T-helper 17 cell (primary cell): ENCODE data around the gene AOC3. TPM values are rescaled to one million over a fixed set of nuclear protein-coding genes. Genes with fewer than 3 reads are reported as not detected.
"Not testable (repeated sequence)": the region's sequence is repeated elsewhere in the genome, so short reads cannot be mapped to it uniquely, and the experiment has no call there.

Experiments
- ATAC-seq: fragments of 150-1000 bp; cut with Tn5 transposase; 2 replicates; pipeline ENCODE4 v1.10.0; 2021; ENCODE audit warnings: mild to moderate bottlenecking, moderate library complexity
- DNase-seq, 3 donors: peaks; one replicate each; pipeline versions ENCODE4 v3.0.0 to v3.0.0-alpha.2; 2020 to 2021
- H3K9me3 ChIP-seq: one replicate; pipeline ENCODE4 v1.7.0; 2013; ENCODE audit warnings: low read length, mild to moderate bottlenecking; ENCODE audit not compliant: control insufficient read depth, poor library complexity, severe bottlenecking
- H3K27ac Mint-ChIP-seq: one replicate; pipeline ENCODE4 v1.8.0; 2022; ENCODE audit warnings: mild to moderate bottlenecking, moderate library complexity, mixed read lengths
- H3K27me3 Mint-ChIP-seq: one replicate; pipeline ENCODE4 v1.8.0; 2022; ENCODE audit warnings: mixed read lengths
- H3K36me3 Mint-ChIP-seq: one replicate; pipeline ENCODE4 v1.8.0; 2022; ENCODE audit warnings: low read depth, mixed read lengths
- H3K4me1 Mint-ChIP-seq: one replicate; pipeline ENCODE4 v1.8.0; 2022; ENCODE audit warnings: mild to moderate bottlenecking, mixed read lengths
- H3K4me3 Mint-ChIP-seq: one replicate; pipeline ENCODE4 v1.8.0; 2022; ENCODE audit warnings: mild to moderate bottlenecking, moderate library complexity, mixed read lengths
- total RNA-seq, 4 donors: library from RNA in 2 of 4; stranded (reverse) in 2 of 4; gene quantifications; one replicate each; pipeline ENCODE4 v1.2.3 and lab custom pipeline; 2022 to 2026

Gene AOC3
- total RNA-seq, 2 donors from 2014 or later: 1.0 to 1.1 TPM

DNA sequence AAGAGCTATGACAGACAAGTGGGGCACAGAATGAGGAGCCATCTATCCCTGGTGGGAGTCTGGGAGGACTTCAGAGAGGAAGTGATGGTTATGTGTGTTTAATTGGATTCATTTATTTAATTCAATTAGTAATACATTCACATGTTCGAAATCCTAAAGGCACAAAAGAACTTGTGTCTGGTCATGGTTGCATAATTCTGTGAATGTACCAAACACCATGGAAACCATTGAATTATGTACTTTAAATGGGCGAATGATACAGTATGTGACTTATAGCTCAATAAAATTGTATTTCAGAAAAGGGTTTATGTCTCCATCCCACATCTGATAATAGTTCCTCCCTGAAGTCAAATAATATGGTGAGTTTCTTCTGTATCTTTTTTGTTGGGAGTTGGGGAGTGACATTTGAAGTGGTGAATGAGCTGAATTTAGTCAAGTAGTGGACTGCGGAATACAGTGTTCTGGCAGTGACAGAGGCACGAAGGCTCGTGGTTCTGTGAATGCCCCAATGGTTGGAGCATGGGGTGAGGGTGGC lies 29.8 kb downstream of the AOC3 start:
- H3K27ac Mint-ChIP-seq: no peak overlapping the region
- peaks cover 4% of the 10 kb centered on the region for H3K36me3 Mint-ChIP-seq
- ATAC-seq (no peak), DNase-seq (no peak)
- H3K4me1 Mint-ChIP-seq: no peaks in the 10 kb centered on the region
- H3K4me3 Mint-ChIP-seq: no peak overlapping the region
- H3K27me3 Mint-ChIP-seq: peaks cover 33% of the 10 kb centered on the region
- H3K9me3 ChIP-seq: no peaks in the 10 kb centered on the region

DNA sequence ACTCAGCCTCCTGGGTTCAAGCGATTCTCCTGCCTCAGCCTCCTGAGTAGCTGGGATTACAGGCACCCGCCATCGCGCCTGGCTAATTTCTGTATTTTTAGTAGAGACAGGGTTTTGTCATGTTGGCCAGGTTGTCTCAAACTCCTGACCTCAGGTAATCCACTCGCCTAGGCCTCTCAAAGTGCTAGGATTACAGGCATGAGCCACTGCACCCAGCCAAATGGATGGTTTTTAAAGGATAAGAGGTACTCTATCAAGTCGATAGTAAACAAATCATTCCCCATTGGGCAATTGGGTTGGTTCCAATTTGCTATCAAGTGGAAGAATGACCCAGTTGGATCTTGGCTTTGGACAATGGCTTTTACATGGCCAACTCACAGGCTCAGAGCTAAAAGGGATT lies 30.7 kb downstream of the AOC3 start:
- peaks cover 40% of the 10 kb centered on the region for H3K27me3 Mint-ChIP-seq
- not testable (repeated sequence) for H3K4me1 Mint-ChIP-seq, H3K27ac Mint-ChIP-seq, ATAC-seq, H3K9me3 ChIP-seq, H3K4me3 Mint-ChIP-seq, DNase-seq, H3K36me3 Mint-ChIP-seq

DNA sequence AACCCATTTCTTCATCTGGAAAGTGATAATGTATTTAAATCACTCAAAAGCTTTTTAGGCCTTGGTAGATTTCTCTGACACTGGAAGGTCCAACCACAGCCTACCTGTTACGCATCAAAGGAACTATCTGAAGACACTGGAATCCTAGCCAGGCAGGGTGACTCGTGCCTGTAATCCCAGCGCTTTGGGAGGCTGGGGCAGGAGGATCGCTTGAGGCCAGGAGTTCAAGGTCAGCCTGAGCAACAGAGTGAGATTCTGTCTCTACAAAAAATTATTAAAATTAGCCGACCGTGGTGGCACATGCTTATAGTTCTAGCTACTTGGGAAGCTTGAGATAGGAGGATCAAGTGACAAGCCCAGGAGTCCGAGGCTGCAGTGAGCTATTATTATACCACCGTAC lies 31.2 kb downstream of the AOC3 start:
- no peaks in the 10 kb centered on the region for H3K9me3 ChIP-seq

DNA sequence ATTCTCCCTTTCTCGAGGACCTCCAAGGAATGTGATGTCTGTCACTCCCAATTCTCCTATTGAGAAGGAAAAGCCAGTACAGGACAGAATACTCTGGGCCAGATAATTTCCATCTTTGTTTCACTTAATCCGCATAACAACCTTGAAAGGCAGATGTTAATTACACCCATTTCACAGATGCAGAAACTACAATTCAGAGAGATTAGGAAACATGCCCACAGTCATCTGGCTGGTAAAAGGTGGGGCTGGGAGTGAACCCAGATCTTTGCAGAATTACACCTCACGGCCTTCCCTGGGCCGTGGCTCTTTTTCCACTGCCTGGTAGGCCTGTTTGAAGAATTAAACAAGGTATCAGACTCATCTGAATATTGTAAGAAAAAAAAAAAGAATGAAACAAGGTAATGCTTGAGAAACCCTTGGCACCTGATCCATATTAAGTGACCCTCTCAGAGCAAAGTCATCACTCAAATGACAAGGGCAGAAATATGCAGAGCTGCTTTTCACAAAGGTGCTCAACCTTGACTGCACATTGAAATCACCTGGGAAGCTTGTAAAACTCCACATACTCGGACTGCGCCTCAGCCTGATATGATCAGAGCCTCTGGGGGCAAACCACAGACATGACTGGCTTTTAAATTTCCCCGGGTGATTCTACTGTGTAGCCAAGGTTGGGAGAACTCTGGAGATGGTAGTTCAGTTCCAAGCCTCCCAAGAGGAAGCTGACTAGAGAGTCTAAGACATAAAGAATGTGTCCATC lies 33.0 kb downstream of the AOC3 start:
- peaks cover 4% of the 10 kb centered on the region for H3K4me1 Mint-ChIP-seq
- no peak overlapping the region for H3K4me3 Mint-ChIP-seq
- DNase-seq (no peak), ATAC-seq (no peak)
- no peaks in the 10 kb centered on the region for H3K9me3 ChIP-seq
- peaks cover 24% of the 10 kb centered on the region for H3K27me3 Mint-ChIP-seq
- H3K27ac Mint-ChIP-seq: no peak overlapping the region
- H3K36me3 Mint-ChIP-seq: no peaks in the 10 kb centered on the region

More for the DNA sequence above, 31.2 kb downstream of the AOC3 start:
- Mint-ChIP-seq H3K4me3 (no peak overlapping the region), H3K36me3 (peaks cover 2% of the 10 kb centered on the region), H3K27ac (no peak overlapping the region), H3K27me3 (peaks cover 38% of the 10 kb centered on the region), H3K4me1 (peaks cover 4% of the 10 kb centered on the region)
- ATAC-seq (no peak), DNase-seq (no peak)

DNA sequence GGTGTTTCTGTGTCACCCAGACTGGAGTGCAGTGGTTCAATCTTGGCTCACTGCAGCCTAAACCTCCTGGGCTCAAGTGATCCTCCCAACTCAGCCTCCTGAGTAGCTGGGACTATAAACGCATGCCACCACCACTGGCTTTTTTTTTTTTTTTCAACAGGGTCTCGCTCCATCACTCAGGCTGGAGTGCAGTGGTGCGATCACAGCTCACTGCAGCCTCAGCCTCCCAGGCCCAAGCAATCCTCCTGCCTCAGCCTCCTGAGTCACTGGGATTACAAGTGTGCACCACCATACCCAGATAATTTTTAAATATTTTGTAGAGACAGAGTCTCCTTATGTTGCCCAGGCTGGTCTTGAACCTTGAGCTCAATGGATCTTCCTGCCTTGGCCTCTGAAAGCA lies 34.8 kb downstream of the AOC3 start:
- not testable (repeated sequence) for DNase-seq, H3K36me3 Mint-ChIP-seq, H3K4me1 Mint-ChIP-seq, H3K4me3 Mint-ChIP-seq, H3K9me3 ChIP-seq, ATAC-seq, H3K27ac Mint-ChIP-seq
- H3K27me3 Mint-ChIP-seq: peaks cover 20% of the 10 kb centered on the region

DNA sequence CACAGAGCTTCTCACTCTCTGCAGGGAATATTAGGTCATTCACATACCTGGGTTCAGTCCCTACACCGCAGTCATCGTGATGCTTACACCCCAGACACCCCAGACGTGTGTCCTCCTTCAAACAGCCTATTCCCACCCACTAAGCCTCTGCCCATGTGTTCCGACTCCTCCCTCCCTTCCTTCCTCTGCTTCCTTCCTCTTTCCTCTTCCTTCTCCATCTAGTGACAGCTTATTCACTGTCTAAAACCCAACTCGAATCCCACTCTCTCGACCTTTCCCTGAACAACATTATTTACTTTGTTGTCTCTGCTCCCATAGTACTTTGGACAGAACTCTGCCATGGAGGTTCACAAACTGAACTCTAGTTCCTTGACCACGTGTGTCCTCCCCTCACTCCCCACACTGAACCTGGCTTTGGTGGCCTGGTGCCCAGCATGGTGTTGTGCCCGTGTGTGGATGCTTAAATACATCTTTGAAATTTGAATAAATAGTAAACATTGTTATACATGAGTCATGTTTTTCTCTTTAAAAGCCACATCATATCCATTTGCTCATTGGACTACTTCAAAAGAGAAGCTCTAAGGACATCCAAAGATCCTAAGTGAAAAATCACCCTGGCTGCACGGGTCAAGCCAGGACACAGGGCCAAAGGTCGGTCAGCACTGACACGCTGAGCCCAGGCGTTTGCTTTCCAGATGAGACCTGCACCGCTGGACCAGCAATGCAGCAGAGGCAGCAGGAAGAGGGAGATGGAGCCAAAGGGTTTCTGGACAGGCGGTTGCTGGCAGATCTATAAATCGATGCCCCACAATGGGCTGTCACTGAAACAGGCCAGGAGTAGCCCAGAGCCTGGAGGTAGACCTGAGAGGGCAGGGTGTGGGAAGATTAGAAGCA lies 35.5 kb downstream of the AOC3 start:
- peaks cover 7% of the 10 kb centered on the region for H3K4me1 Mint-ChIP-seq
- no peak for DNase-seq
- H3K36me3 Mint-ChIP-seq: peaks cover 3% of the 10 kb centered on the region
- no peak overlapping the region for H3K4me3 Mint-ChIP-seq
- peaks cover 22% of the 10 kb centered on the region for H3K27me3 Mint-ChIP-seq
- peak overlapping the region; percentile 19 for H3K27ac Mint-ChIP-seq
- no peaks in the 10 kb centered on the region for H3K9me3 ChIP-seq
- ATAC-seq: no peak

DNA sequence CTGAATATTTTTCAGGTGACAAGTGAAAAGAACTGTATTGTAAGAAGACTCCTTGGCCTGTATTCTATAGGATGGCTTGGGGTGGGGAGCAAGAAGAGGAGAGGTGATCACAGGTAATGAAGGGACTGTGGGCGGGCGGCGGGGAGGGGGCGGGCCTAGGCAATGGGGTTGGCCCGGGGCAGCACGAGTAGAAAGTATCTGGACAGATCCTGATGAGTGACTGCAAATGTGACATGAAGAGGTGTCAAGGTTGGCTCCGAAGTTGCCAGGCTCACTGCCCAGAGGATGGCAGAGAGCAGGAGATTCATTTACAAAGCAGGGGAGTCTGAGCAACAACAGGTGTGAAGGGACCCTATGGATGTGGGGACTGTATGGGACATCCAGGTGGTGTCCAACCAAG lies 38.8 kb downstream of the AOC3 start:
- Mint-ChIP-seq H3K4me3 (no peak overlapping the region), H3K27ac (no peak overlapping the region), H3K36me3 (peaks cover 3% of the 10 kb centered on the region), H3K4me1 (peaks cover 7% of the 10 kb centered on the region), H3K27me3 (peaks cover 37% of the 10 kb centered on the region)
- no peaks in the 10 kb centered on the region for H3K9me3 ChIP-seq
- no peak for DNase-seq
- no peak for ATAC-seq

DNA sequence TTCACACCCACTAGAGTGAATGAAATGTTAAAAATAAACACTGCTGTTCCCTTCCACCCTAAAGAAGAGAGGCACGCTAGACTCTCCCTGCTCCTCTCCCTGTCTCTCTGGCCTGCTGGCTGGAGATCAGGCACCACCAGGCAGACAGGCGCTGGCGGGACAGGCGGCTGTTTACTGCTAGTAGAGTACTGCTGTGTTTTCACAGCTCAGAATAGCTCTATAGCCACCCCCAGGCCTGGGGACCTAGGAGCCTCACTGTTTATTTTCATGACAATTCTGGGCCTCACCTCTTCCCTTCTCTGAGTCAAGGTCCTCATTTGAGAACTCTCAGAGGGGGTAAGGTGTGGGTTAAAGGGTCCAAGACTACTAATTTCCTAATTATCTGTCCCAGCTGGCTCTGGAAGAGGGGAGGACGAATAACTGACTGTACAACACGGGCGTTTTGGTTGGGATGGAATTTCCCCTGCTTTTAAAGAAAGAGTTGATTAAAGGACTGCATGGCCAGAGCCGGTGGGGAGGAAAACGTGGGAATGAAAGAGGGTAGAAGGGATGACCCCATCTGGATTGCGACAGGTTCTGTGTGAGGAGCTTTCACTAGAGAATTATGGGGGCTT lies 40.6 kb downstream of the AOC3 start:
- Mint-ChIP-seq H3K27ac (no peak overlapping the region), H3K4me3 (no peak overlapping the region), H3K36me3 (peaks cover 3% of the 10 kb centered on the region), H3K4me1 (peaks cover 3% of the 10 kb centered on the region), H3K27me3 (peaks cover 31% of the 10 kb centered on the region)
- no peak for DNase-seq
- ATAC-seq: no peak
- no peaks in the 10 kb centered on the region for H3K9me3 ChIP-seq

DNA sequence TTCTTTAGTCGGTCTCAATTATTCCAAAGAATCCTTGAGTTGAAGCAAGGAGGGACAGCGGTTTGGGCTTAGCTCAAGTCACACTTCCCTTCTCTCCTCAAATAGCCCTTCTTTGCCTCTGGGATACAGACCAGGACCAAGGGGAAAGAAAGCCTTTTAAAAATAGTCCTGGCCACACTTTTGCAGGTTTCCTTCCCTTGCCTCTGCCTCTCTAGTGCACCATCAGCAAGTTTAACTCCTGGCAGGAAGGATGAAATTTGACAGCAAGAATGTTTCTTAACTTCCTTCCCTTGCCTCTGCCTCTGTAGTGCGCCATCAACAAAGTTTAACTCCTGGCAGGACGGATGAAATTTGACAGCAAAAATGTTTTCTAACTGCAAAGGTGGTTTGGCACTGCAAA lies 42.4 kb downstream of the AOC3 start:
- H3K27me3 Mint-ChIP-seq: peaks cover 33% of the 10 kb centered on the region
- DNase-seq (no peak), ATAC-seq (no peak)
- no peak overlapping the region for H3K27ac Mint-ChIP-seq
- peaks cover 3% of the 10 kb centered on the region for H3K36me3 Mint-ChIP-seq
- H3K9me3 ChIP-seq: no peaks in the 10 kb centered on the region
- H3K4me3 Mint-ChIP-seq: no peak overlapping the region
- H3K4me1 Mint-ChIP-seq: peaks cover 3% of the 10 kb centered on the region

DNA sequence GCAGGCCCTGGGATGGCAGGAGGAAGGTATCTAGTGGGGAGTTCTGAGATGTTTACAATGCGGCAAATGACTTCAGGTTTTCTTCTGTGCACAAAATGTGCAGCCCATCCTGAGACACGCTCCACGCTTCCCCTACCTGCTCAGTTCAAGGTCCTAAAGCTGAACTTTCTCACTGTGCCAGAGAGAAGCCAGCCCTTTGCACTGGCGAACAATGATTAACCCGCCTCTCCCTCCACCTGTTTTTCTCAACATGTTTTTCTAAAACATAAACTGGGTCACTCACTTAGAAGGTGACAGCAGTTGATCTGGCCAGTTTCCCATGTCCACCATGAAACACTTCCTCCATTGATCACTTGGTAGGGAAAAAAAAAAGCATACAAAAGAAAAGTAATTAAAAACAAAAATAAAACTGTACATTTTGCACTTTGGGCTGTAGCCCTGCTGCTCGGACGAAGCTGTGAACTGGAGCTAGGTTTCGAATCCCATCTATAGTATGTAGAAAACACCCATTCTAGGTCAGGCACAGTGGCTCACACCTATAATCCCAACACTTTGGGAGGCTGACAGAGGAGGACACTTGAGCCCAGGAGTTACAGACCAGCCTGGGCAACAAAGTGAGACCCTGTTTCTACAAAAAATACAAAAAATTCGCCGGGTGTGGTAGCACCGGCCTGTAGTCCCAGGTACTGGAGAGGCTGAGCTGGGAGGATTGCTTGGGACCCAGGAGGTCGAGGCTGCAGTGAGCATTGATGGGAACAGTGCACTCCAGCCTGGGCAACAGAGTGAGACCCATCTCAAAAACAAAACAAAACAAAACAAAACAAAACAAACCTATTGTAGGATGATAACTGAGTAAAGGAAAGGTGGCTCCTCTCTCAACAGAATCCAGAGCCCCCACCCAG lies 43.5 kb downstream of the AOC3 start:
- peaks cover 3% of the 10 kb centered on the region for H3K36me3 Mint-ChIP-seq
- no peak for ATAC-seq
- H3K4me3 Mint-ChIP-seq: no peak overlapping the region
- no peak for DNase-seq
- no peaks in the 10 kb centered on the region for H3K9me3 ChIP-seq
- H3K27ac Mint-ChIP-seq: no peak overlapping the region
- no peaks in the 10 kb centered on the region for H3K4me1 Mint-ChIP-seq
- H3K27me3 Mint-ChIP-seq: peaks cover 32% of the 10 kb centered on the region

DNA sequence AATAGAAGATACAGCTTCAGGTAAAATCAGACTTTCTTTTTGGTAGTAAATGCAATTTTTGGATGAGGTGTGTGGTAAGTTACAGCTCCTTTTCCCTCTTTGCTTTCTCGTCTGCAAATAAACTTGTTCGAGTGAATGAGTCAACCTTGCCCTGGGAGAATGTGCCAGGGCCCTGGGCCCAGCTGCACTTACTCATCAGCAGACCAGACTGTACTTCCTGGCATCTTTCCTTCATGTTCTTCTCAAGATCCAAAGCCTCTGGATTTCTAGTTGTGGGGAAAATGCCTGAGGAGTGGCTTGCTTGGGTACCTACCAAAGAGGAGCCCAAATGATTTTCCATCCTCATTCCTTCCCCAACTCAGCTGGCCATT lies 44.2 kb downstream of the AOC3 start:
- no peak overlapping the region for H3K27ac Mint-ChIP-seq
- no peak for ATAC-seq

DNA sequence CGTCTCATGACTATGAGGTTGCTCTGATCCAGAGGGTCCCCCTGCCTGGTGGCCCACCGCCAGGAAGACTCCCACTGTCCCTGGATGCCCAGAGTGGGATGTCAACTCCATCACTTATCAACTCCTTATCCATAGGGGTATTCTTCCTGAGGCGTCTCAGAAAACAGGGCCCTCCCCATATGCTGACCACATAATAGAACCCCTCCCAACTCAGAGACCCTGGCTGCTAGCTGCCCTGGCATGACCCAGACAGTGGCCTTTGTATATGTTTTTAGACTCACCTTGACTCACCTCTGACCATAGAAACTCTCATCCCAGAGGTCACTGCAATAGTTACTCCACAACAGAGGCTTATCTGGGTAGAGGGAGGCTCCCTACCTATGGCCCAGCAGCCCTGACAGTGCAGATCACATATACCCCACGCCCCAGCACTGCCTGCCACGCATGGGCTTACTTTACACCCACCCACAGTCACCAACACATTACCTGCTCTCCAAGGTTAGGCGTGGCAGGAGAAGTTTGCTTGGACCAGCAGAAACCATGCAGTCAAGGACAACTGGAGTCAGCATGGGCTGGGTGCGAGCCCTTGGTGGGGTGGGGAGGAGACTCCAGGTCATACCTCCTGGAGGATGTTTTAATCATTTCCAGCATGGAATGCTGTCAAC lies 47.3 kb downstream of the AOC3 start:
- Mint-ChIP-seq H3K4me3 (no peak overlapping the region), H3K27me3 (peaks cover 45% of the 10 kb centered on the region), H3K4me1 (peaks cover 3% of the 10 kb centered on the region), H3K36me3 (no peaks in the 10 kb centered on the region), H3K27ac (no peak overlapping the region)
- DNase-seq (no peak), ATAC-seq (no peak)
- no peaks in the 10 kb centered on the region for H3K9me3 ChIP-seq

More for the DNA sequence above, 44.2 kb downstream of the AOC3 start:
- no peaks in the 10 kb centered on the region for H3K4me1 Mint-ChIP-seq
- H3K9me3 ChIP-seq: no peaks in the 10 kb centered on the region
- H3K4me3 Mint-ChIP-seq: no peak overlapping the region
- no peak for DNase-seq
- H3K36me3 Mint-ChIP-seq: no peaks in the 10 kb centered on the region
- peaks cover 32% of the 10 kb centered on the region for H3K27me3 Mint-ChIP-seq
